GM19099 (cell line): Measurements from ENCODE around the gene TAOK3.

Experiments used
- POLR2A ChIP-seq: IDR thresholded peaks from 3 replicates; pipeline ENCODE4 v1.6.1; 2011; ENCODE audit warnings: low read depth; ENCODE audit not compliant: insufficient read length; ENCODE audit errors: extremely low read depth

The TAOK3 gene

GRCh38 chr12:118160536-118160935, 212.2 kb downstream of the TAOK3 start:
- no peak for TF ChIP-seq POLR2A

- no peak for TF ChIP-seq POLR2A
These were observed 221.0 kb downstream of the TAOK3 start for GRCh38 chr12:118151755-118152154.

GRCh38 chr12:118150625-118151024, 222.1 kb downstream of the TAOK3 start:
- TF ChIP-seq POLR2A = no peak

DNA sequence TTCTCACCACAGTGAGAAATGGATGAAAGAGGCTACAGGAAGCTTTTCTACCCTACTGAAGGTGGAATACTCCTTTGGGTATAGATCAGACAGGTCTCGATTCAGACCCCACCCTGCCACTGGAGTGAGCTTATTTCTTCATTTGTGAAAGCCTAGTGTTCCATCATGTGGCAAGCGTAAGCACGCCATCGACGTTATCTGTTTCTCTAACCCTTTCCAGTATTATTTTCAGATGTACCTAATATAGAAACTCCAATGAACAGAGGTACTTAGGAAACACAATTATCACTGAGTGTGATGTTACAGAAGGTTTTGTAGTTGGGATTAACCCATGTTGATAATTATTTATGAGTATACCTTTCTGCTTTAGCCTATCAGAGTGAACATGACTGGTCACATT, 224.4 kb downstream of the TAOK3 start:
- no peak for TF ChIP-seq POLR2A

DNA sequence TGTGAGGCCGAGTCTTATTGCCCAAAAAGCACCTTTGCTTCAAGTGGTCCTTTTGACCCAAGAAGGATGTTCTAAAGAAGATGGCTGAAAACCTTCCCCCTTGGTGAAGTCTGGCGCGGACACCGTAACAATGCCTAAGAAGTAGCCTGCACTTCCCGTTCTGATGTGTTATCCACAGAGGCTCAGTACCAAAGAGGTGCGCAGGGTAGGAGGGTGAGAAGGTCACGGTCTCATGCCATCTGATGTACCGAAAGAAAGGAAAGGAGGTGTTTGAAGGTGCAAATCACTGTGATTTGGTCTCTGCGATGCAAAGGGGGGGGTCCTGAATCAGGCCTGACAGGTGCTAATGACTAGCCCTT, 226.9 kb downstream of the TAOK3 start:
- TF ChIP-seq POLR2A = no peak

DNA sequence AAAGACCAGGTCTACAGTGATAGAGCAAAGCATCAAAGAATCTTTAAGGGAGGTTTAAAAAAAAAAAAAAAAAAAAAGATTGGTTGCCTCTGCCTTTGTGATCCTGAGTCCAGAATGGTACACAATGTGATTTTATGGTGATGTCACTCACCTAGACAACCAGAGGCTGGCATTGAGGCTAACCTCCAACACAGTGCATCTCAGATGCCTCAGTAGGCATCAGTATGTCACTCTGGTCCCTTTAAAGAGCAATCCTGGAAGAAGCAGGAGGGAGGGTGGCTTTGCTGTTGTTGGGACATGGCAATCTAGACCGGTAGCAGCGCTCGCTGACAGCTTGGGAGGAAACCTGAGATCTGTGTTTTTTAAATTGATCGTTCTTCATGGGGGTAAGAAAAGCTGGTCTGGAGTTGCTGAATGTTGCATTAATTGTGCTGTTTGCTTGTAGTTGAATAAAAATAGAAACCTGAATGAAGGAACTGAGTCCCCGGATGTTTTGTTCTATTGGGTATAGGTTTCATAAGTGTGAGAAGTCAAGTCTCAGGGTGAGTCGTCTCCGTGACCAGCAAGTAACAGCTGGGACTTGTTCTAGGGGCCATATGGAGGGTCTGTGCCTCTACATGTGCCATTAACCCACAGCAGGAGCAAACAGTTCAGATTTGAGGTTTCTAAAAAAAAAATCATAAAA, 227.5 kb downstream of the TAOK3 start:
- TF ChIP-seq POLR2A = no peak

DNA sequence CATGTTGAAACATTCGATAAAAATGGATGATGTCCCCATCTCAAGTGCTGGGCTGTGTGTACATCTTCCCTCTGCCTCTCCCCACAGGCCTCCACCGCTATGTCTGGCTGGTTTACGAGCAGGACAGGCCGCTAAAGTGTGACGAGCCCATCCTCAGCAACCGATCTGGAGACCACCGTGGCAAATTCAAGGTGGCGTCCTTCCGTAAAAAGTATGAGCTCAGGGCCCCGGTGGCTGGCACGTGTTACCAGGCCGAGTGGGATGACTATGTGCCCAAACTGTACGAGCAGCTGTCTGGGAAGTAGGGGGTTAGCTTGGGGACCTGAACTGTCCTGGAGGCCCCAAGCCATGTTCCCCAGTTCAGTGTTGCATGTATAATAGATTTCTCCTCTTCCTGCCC, 228.2 kb downstream of the TAOK3 start:
- TF ChIP-seq POLR2A = no peak

DNA sequence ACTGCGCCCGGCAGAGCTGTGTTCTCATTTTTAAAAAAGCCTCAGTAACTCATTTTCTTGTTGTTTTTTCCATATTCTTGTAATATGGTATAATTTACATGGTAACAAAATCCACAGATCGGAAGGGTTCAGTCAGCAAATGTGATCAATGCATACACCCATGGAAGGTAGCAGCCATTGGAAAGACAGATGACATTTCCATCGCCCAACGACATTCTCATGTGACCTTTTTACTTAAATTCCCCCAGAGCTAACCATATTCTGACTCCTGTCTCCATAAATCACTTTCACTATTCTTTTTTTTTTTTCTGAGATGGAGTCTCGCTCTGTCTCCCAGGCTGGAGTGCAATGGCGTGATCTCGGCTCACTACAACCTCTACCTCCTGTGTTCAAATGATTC, 231.9 kb downstream of the TAOK3 start:
- no peak for TF ChIP-seq POLR2A

- no peak for TF ChIP-seq POLR2A
These were observed 235.5 kb downstream of the TAOK3 start for GRCh38 chr12:118137148-118137678.

DNA sequence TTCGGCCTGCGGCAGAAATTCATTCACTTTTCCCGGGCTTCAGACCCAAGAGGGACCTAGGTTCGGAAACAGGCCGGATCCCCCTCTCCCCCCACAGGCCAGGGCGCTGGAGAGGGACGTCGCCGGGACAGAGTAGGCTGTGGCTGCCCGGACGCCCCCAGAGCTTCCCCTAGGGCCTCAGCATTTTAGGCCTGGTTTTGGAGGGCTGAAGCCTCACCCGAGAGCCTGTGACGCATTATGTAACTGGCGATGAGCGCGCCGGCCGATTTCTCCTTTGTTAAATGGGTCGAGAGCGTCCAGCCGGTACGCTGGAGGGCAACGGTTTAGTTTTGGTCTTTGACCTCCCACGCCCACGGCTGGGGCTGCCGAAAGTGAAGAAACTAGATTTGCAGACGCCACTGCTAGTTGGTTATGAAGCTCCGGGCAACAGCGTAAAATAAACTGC, 236.1 kb downstream of the TAOK3 start:
- TF ChIP-seq POLR2A = no peak

DNA sequence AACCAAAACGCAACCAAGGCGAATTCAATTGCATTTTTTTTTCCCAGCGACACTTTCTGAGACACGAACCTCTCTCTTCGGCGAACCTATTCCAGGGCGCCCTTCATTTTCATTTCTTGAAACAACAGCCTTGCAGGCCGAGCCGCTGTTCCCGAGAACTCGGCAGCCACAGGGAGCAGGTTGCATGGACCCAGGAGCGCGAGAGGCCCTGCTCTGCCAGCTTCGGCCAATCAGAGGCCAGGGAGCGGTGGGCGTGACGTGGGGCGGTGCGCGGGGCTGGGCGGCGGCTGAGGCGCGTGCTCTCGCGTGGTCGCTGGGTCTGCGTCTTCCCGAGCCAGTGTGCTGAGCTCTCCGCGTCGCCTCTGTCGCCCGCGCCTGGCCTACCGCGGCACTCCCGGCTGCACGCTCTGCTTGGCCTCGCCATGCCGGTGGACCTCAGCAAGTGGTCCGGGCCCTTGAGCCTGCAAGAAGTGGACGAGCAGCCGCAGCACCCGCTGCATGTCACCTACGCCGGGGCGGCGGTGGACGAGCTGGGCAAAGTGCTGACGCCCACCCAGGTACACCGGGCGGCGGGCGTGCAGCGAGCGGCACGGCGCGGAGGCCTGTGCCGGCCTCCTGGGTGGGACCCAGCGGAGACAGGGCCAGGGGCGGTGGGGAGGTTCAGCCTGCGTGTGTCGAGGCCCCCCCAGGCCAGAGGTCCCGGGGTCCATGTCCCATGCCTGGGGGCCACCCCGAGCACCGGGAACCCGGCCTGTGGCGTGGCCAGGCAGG, 236.7 kb downstream of the TAOK3 start, which contains the start of gene PEBP1:
PEBP1 (plus strand) TSS at position 337 of the 771 bp plus-strand sequence; CDS start at position 423, 86 bp downstream.
- peak; percentile 88 for TF ChIP-seq POLR2A

GRCh38 chr12:118127867-118128266, 244.8 kb downstream of the TAOK3 start:
- TF ChIP-seq POLR2A = no peak

- TF ChIP-seq POLR2A = no peak
These were observed 246.5 kb downstream of the TAOK3 start for GRCh38 chr12:118126119-118126757.

GRCh38 chr12:118125743-118126118, 247.0 kb downstream of the TAOK3 start:
- no peak for TF ChIP-seq POLR2A

GRCh38 chr12:118124333-118124874, 248.3 kb downstream of the TAOK3 start:
- no peak for TF ChIP-seq POLR2A
